GM10248 (cell line): Measurements from ENCODE around the gene BLTP1.

Source experiments
- CTCF ChIA-PET: fragments of 300-600 bp; sonication (Branson Sonifier 250); formaldehyde crosslinking; extraction: SDS; loops from one replicate; lab custom pipeline; 2021; ENCODE audit warnings: antibody characterized with exemption; lab: Yijun Ruan, JAX
- POLR2A ChIA-PET: fragments of 350-650 bp; sonication (Branson Sonifier 250); formaldehyde crosslinking; extraction: SDS; loops from one replicate; lab custom pipeline; 2020; ENCODE audit warnings: antibody characterized with exemption; lab: Yijun Ruan, JAX
- DNase-seq: peaks from one replicate; pipeline ENCODE4 v3.0.0; 2012; ENCODE audit errors: extremely low spot score
- TF ChIP-seq, protein P1 (sequence below): IDR thresholded peaks from 2 replicates; pipeline ENCODE4 v1.5.1; 2012; ENCODE audit warnings: mild to moderate bottlenecking, low read depth; ENCODE audit errors: extremely low read depth, missing control alignments, control extremely low read depth

Gene BLTP1

DNA sequence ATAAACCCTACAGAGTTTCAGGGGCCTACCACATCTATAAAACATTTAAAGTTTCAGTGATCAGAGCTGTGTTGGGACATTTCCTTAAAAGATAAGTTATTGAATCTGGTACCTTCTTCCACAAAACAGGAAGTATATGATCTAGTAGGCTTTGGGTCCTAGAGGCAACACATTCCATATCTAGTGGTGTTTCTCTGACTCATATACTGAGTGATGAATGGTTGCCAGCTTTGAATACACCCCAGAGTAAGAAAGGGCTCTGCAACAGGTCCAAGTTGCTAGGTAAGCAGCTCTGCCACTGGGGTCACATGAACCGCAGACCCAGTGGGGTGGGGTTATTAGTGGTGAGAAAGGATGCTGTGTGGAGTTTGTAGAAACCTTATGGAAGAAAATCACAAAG is 32.4 kb upstream of the BLTP1 start:
- CTCF ChIA-PET: interaction anchor here (0.9 kb wide), 1 partner anchor 11 kb away, joined by 4 read pairs; no protein-coding TSS in a partner anchor
- DNase-seq: no peak
- TF ChIP-seq, protein P1, sequence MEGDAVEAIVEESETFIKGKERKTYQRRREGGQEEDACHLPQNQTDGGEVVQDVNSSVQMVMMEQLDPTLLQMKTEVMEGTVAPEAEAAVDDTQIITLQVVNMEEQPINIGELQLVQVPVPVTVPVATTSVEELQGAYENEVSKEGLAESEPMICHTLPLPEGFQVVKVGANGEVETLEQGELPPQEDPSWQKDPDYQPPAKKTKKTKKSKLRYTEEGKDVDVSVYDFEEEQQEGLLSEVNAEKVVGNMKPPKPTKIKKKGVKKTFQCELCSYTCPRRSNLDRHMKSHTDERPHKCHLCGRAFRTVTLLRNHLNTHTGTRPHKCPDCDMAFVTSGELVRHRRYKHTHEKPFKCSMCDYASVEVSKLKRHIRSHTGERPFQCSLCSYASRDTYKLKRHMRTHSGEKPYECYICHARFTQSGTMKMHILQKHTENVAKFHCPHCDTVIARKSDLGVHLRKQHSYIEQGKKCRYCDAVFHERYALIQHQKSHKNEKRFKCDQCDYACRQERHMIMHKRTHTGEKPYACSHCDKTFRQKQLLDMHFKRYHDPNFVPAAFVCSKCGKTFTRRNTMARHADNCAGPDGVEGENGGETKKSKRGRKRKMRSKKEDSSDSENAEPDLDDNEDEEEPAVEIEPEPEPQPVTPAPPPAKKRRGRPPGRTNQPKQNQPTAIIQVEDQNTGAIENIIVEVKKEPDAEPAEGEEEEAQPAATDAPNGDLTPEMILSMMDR: no peak
- POLR2A ChIA-PET: no interaction called here

DNA sequence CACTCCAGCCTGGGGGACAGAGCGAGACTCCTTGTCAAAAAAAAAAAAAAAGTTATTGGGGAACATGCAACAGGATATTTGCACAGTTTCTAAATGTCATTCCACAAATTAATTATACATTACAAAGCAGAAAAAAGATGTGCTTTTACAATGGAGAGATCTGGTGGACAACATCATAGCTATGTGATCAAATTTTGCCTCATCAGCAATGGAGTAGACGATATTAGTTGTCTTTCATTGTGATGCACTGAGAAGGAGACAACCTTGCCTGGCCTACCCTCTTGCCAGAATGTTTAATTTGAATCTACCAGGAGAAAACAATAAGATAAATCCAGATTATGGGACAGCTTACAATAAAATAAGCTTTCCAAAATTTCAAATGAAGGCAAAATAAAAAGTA is 30.5 kb upstream of the BLTP1 start:
- POLR2A ChIA-PET: no interaction called here
- TF ChIP-seq, protein P1: no peak
- DNase-seq: no peak
- CTCF ChIA-PET: interaction anchor here (1.6 to 1.7 kb wide), 2 partner anchors 9 to 13 kb away, joined by 4 to 5 read pairs; no protein-coding TSS in a partner anchor

DNA sequence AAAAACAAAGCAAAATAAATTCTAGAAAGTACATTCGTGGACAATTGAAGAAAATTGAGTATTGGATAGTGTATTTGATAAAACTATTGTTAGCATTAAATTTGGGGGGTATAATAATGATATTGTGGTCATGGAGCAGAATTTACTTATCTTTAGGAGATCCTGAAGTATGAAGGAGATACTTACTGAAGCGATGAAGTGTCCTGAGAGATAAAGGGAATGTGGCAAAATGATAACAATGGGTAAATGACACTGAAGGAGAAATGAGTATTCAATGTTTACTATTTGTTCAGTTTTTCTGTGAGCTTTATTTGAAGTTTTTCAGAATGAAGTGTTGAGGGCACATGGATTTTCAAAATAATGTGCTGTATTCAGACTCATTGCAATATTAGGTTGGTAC is 30.0 kb upstream of the BLTP1 start:
- ChIA-PET CTCF (interaction anchor here (1.6 to 1.7 kb wide), 2 partner anchors 8 to 12 kb away, joined by 4 to 5 read pairs; no protein-coding TSS in a partner anchor), POLR2A (no interaction called here)
- TF ChIP-seq, protein P1: no peak
- no peak for DNase-seq

DNA sequence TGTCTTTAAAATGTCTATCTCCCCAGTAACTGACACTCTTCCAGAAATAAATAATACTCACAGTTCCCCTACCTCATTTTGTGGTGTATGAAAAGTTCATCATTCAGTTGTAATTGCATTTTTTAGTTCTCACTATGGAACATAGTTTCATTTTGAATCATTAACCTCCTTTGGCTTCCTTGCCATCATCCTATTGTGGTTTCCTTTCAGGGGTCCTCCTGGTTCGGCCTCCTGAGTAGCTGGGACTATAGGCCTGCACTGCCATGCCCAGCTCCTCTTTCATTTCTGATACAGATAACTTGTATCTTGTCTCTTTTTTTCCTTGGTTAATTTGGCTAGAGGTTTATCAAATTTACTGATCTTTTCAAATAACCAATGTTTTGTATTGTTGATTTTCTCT is 23.1 kb upstream of the BLTP1 start:
- TF ChIP-seq, protein P1: no peak
- POLR2A ChIA-PET: no interaction called here
- DNase-seq: no peak
- CTCF ChIA-PET: interaction anchor here (0.8 kb wide), 1 partner anchor 9 kb away, joined by 3 read pairs; no protein-coding TSS in a partner anchor

DNA sequence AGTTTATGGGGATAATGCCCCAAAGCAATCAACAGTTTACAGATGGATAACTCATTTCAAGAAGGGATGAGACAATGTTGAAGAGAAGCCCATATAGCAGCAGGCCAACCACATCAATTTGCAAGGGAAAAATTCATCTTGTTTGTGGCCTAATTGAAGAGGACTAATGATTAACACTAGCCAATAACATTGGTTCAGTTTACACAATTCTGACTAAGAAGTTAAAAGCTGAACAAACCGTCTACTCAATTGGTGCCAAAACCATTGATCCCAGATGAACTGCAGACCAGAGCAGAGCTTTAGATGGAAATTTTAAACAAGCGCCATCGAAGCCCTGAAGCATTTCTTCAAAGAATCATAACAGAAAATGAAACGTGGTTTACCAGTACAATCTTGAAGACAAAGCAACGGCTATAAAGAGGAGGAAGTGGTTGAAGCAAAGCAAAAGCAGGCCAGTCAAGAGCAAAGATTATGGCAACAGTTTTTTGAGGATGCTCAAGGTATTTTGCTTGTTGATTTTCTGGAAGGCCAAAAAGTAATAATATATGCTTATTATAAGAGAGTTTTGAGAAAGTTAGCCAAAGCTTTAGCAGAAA is 20.5 kb upstream of the BLTP1 start:
- TF ChIP-seq, protein P1: no peak
- CTCF ChIA-PET: no interaction called here
- POLR2A ChIA-PET: no interaction called here
- no peak for DNase-seq

DNA sequence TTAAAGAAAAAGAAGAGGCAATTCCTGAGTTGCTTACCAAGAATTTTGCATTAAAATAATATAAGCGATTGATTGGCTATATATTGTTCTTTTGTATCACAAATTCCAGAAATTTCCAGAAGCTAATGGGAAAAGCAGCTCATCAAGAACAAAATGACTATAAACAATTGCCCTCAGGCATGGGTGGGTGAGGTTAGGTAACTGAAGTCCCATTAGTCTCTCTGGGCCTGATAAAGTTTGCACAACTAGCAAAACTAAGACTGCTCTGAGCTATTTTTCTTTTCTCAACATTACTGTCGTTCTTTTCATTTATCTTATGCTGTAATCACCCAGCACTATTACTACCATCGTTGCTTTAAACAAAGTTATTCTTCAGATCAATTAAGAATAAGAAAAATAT is 19.2 kb upstream of the BLTP1 start:
- TF ChIP-seq, protein P1: no peak
- CTCF ChIA-PET: no interaction called here
- POLR2A ChIA-PET: no interaction called here

More for the DNA sequence above, 19.2 kb upstream of the BLTP1 start:
- no peak for DNase-seq
